OCI-LY7 (cell line): ENCODE data around the gene PRKN.

Source experiments
- CTCF ChIP-seq: fragments of 200-600 bp; sonication (generic); conservative IDR thresholded peaks from 2 replicates; pipeline ENCODE4 v1.5.1; 2014; ENCODE audit warnings: mild to moderate bottlenecking, antibody characterized with exemption, low read length, moderate library complexity, mixed read lengths
- EZH2phosphoT487 ChIP-seq: fragments of 200-600 bp; sonication (generic); IDR thresholded peaks from 2 replicates; pipeline ENCODE4 v1.6.1; 2018; ENCODE audit warnings: low read depth, borderline replicate concordance, mild to moderate bottlenecking, mixed run types, antibody characterized with exemption, low read length, moderate library complexity, mixed read lengths

- no peak for TF ChIP-seq CTCF
- TF ChIP-seq EZH2phosphoT487 = no peak
These were observed 812.1 kb downstream of the PRKN start for GRCh38 chr6:161915456-161915964.
